Measurements from ENCODE around the gene POLR2F.

Gene POLR2F

GRCh38 chr22:37933711-37934376 is 19.7 kb upstream of the POLR2F start (continued):
- peak; percentile 99 for TF ChIP-seq KLF7 (tag by site-specific recombination; IDR thresholded peaks at IDR 0.05; ENCODE audit: borderline replicate concordance)
- TF ChIP-seq ZFP37 (tag by site-specific recombination; IDR thresholded peaks at IDR 0.05), result no peak
- peak; percentile 89 for TF ChIP-seq GLIS2 (tag by site-specific recombination; IDR thresholded peaks at IDR 0.05)
- TF ChIP-seq ZNF768 (tag by site-specific recombination; IDR thresholded peaks at IDR 0.05), result peak; percentile 61; the same call in 1 of the 2 replicates
- no peak for TF ChIP-seq ZNF544 (tag by site-specific recombination; IDR thresholded peaks at IDR 0.05)
- TF ChIP-seq ZNF621 (tag by site-specific recombination; IDR thresholded peaks at IDR 0.05), result no peak
- no peak for TF ChIP-seq ZNF248 (tag by site-specific recombination; IDR thresholded peaks at IDR 0.05)
- no peak for TF ChIP-seq ZNF140 (tag by site-specific recombination; IDR thresholded peaks at IDR 0.05)
- TF ChIP-seq ZXDB (tag by site-specific recombination; IDR thresholded peaks at IDR 0.05), result peak; percentile 73
- TF ChIP-seq ZNF48 (tag by site-specific recombination; IDR thresholded peaks at IDR 0.05), result no peak
- no peak for TF ChIP-seq ZNF548 (tag by site-specific recombination; IDR thresholded peaks at IDR 0.05)
- TF ChIP-seq ZFP69B (tag by site-specific recombination; IDR thresholded peaks at IDR 0.05), result 0 out of 2 replicates have a peak, but pooled peaks have one; percentile 35
- TF ChIP-seq ZNF354C (tag by site-specific recombination; IDR thresholded peaks at IDR 0.05; ENCODE audit: borderline replicate concordance, low read depth), result no peak
- no peak for TF ChIP-seq ZNF488 (tag by site-specific recombination; IDR thresholded peaks at IDR 0.05)
- no peak for TF ChIP-seq ZNF670 (tag by site-specific recombination; IDR thresholded peaks at IDR 0.05; ENCODE audit: low read depth)
- TF ChIP-seq WT1 (tag by site-specific recombination; IDR thresholded peaks at IDR 0.05), result peak; percentile 55
- no peak for TF ChIP-seq ZNF664 (tag by site-specific recombination; IDR thresholded peaks at IDR 0.05)
- no peak for TF ChIP-seq SP2 (tag by site-specific recombination; IDR thresholded peaks at IDR 0.05)
- no peak for TF ChIP-seq ZNF777 (tag by site-specific recombination; IDR thresholded peaks at IDR 0.05; ENCODE audit: borderline replicate concordance)
- TF ChIP-seq KLF16 (tag by site-specific recombination; IDR thresholded peaks at IDR 0.05), result peak; percentile 88
- TF ChIP-seq ZNF521 (tag by site-specific recombination; IDR thresholded peaks at IDR 0.05), result no peak
- TF ChIP-seq GLI4 (tag by site-specific recombination; IDR thresholded peaks at IDR 0.05), result no peak
- no peak for TF ChIP-seq ZNF514 (tag by site-specific recombination; IDR thresholded peaks at IDR 0.05)
- no peak for TF ChIP-seq ZNF350 (tag by site-specific recombination; IDR thresholded peaks at IDR 0.05)
- TF ChIP-seq ZSCAN18 (tag by site-specific recombination; IDR thresholded peaks at IDR 0.05), result no peak
- no peak for TF ChIP-seq ZNF155 (tag by site-specific recombination; IDR thresholded peaks at IDR 0.05)
- 0 out of 2 replicates have a peak, but pooled peaks have one; percentile 12 for TF ChIP-seq ZSCAN4 (tag by site-specific recombination; IDR thresholded peaks at IDR 0.05)
- TF ChIP-seq BCL6B (tag by site-specific recombination; IDR thresholded peaks at IDR 0.05), result no peak
- no peak for TF ChIP-seq ZNF174 (tag by site-specific recombination; IDR thresholded peaks at IDR 0.05)
- no peak for TF ChIP-seq RBAK (tag by site-specific recombination; IDR thresholded peaks at IDR 0.05)
- no peak for TF ChIP-seq ZBTB6 (tag by site-specific recombination; IDR thresholded peaks at IDR 0.05)
- no peak for TF ChIP-seq ZNF26 (tag by site-specific recombination; IDR thresholded peaks at IDR 0.05)
- peak; percentile 64; the same call in 1 of the 2 replicates for TF ChIP-seq ZBTB17 (tag by site-specific recombination; IDR thresholded peaks at IDR 0.05)
